K562 (cell line): ENCODE measurements around the gene FKBP1B. TPM values are rescaled to one million over a fixed set of nuclear protein-coding genes. Genes with fewer than 3 reads are reported as not detected.

Source experiments
- CEBPB ChIP-seq: fragments of 450-650 bp; IDR thresholded peaks from 2 replicates; pipeline ENCODE4 v1.6.1; 2016; ENCODE audit warnings: missing genetic modification characterization, missing compliant biosample characterization
- EHMT2 ChIP-seq: fragments of 450-650 bp; IDR thresholded peaks from 2 replicates; pipeline ENCODE4 v1.6.1; 2018; ENCODE audit warnings: antibody characterized with exemption
- EP400 ChIP-seq: fragments of 450-650 bp; IDR thresholded peaks from 2 replicates; pipeline ENCODE4 v1.6.1; 2017; ENCODE audit warnings: antibody characterized with exemption, mild to moderate bottlenecking, moderate library complexity
- FOXJ2 ChIP-seq: fragments of 200-800 bp; sonication (Bioruptor generic); IDR thresholded peaks from 2 replicates; pipeline ENCODE4 v1.6.1; 2016; ENCODE audit warnings: missing genetic modification characterization, missing compliant biosample characterization
- GATA2 ChIP-seq: sonication (generic); formaldehyde crosslinking; IDR thresholded peaks from 2 replicates; pipeline ENCODE4 v1.4.0; 2020; ENCODE audit warnings: mild to moderate bottlenecking, missing genetic modification reagents
- HDAC1 ChIP-seq, 2 experiments: fragments of 450-650 bp; IDR thresholded peaks; 2 replicates each; pipeline ENCODE4 v1.6.1; 2016 to 2017; ENCODE audit warnings: inconsistent platforms in 1 of 2, mild to moderate bottlenecking in 1 of 2, moderate library complexity in 1 of 2
- MAFG ChIP-seq: fragments of 450-650 bp; conservative IDR thresholded peaks from 2 replicates; pipeline ENCODE4 v1.6.1; 2016; ENCODE audit warnings: missing genetic modification characterization, missing compliant biosample characterization
- NBN ChIP-seq: fragments of 450-650 bp; IDR thresholded peaks from 2 replicates; pipeline ENCODE4 v1.6.1; 2016; ENCODE audit warnings: low read depth, mild to moderate bottlenecking
- NCOA2 ChIP-seq, 2 experiments: fragments of 450-650 bp; IDR thresholded peaks; 2 replicates each; pipeline ENCODE4 v1.6.1; 2018; ENCODE audit warnings: mild to moderate bottlenecking in 2 of 2, moderate library complexity in 1 of 2; ENCODE audit not compliant: partially characterized antibody in 2 of 2
- RBM25 ChIP-seq: fragments of 200-400 bp; formaldehyde crosslinking; IDR thresholded peaks from 2 replicates; pipeline ENCODE4 v1.6.1; 2018; ENCODE audit warnings: low read length, low read depth, moderate library complexity; ENCODE audit not compliant: severe bottlenecking
- TEAD1 ChIP-seq, 2 experiments: fragments of 450-650 bp in 1 of 2; sonication (generic) in 1 of 2; formaldehyde crosslinking; IDR thresholded peaks; 2 replicates each; pipeline versions ENCODE4 v1.4.0 to v1.8.0; 2020 to 2022; ENCODE audit warnings: mild to moderate bottlenecking in 2 of 2, missing genetic modification reagents in 1 of 2
- TFAM ChIP-seq: fragments of 250-450 bp; sonication (Bioruptor Pico); conservative IDR thresholded peaks from 2 replicates; pipeline ENCODE4 v1.5.0; 2021; ENCODE audit warnings: mild to moderate bottlenecking, moderate library complexity
- polyA plus RNA-seq, 8 experiments: library from polyadenylated mRNA; depleted of rRNA in 4 of 8; stranded (reverse) in 5 of 8; unstranded in 3 of 8; fragments of >200 nt; fragmentation: Nextera tagmentation in 2 of 8; fragmentation: Illumina TruSeq in 1 of 8; extraction: Ambion mirVana in 2 of 8; extraction: Trizol in 1 of 8; gene quantifications; 2 replicates each; pipeline versions ENCODE4 v1.2.1 to v1.2.3, GENCODE V29; 2011 to 2014; ENCODE audit warnings: inconsistent platforms in 1 of 8, missing spikeins in 1 of 8
- total RNA-seq, 7 experiments: library from RNA; depleted of rRNA in 6 of 7; stranded (reverse); fragments of >200 nt in 6 of 7; fragmentation: Illumina TruSeq in 2 of 7; extraction: Trizol in 2 of 7; gene quantifications; 2 replicates each; pipeline versions ENCODE4 v1.2.1 to v1.2.3, GENCODE V29; 2011 to 2021; ENCODE audit warnings: low replicate concordance in 1 of 7
- TF ChIP-seq, protein P1 (sequence below): fragments of 250-450 bp; sonication (Bioruptor Pico); IDR thresholded peaks from 2 replicates; pipeline ENCODE4 v1.9.0; 2021; ENCODE audit warnings: mild to moderate bottlenecking, inconsistent platforms
- TF ChIP-seq, protein P2 (sequence below): fragments of 450-650 bp; IDR thresholded peaks from 2 replicates; pipeline ENCODE4 v1.6.1; 2018; ENCODE audit warnings: mild to moderate bottlenecking, low read depth; ENCODE audit not compliant: partially characterized antibody
- TF ChIP-seq, protein P3 (sequence below): fragments of 250-450 bp; sonication (Bioruptor Pico); IDR thresholded peaks from 2 replicates; pipeline ENCODE4 v1.4.0; 2020; ENCODE audit warnings: mild to moderate bottlenecking, moderate library complexity, borderline replicate concordance
- TF ChIP-seq, protein P4 (sequence below): sonication (generic); formaldehyde crosslinking; IDR thresholded peaks from 2 replicates; pipeline ENCODE4 v1.8.0; 2022; ENCODE audit warnings: missing genetic modification reagents, mild to moderate bottlenecking, moderate library complexity, borderline replicate concordance
- TF ChIP-seq, protein P5 (sequence below): fragments of 450-650 bp; IDR thresholded peaks from 2 replicates; pipeline ENCODE4 v1.6.1; 2014; ENCODE audit warnings: low read depth, mild to moderate bottlenecking, moderate library complexity, borderline replicate concordance

Gene FKBP1B
- total and polyA plus RNA-seq, 9 of the 15 experiments (the other 6 are each of a cell fraction or from before 2014, with no cell fraction given), result 0.58 to 9.4 (median 1.6) TPM

DNA sequence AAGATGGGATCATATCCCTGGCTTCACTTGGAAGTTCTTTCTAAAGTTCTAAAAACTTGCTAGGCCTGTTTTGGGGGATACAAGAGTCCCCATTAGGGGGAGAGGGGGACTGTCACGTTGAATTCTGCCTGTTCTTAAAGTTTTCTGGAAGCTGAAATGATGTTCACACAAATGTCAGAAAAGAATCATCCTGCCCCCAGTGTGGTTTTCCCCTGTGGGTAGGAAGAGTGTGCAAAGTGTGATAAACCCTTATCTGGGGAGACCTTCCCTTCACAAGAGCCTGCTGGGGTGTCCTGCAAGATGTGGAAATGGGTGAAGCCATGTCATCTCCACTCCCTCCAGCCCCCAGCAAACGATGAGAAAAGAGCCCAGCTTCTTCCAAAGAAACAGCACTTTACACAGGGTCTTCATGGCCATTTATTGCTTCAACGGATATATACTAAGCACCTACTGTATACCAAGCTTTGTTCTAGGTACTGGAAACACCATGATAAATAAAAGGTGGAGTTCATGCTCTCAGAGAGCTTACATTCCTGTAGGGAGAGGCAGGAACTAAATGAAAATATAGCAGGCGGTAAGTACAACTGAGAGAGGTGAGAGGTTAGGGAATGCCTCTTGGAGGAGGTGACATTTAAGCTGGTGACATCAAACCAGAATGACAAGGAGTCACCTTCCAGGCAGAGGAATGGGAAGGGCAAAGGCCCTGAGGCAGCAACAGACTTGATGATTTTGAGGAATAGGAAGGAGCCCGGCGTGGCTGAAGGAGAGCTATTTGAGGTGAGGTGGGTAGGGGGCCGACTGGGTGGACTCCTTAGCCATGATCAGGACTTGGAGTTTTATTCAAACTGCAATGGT lies 38.1 kb upstream of the FKBP1B start (continued):
- TF ChIP-seq, protein P1, sequence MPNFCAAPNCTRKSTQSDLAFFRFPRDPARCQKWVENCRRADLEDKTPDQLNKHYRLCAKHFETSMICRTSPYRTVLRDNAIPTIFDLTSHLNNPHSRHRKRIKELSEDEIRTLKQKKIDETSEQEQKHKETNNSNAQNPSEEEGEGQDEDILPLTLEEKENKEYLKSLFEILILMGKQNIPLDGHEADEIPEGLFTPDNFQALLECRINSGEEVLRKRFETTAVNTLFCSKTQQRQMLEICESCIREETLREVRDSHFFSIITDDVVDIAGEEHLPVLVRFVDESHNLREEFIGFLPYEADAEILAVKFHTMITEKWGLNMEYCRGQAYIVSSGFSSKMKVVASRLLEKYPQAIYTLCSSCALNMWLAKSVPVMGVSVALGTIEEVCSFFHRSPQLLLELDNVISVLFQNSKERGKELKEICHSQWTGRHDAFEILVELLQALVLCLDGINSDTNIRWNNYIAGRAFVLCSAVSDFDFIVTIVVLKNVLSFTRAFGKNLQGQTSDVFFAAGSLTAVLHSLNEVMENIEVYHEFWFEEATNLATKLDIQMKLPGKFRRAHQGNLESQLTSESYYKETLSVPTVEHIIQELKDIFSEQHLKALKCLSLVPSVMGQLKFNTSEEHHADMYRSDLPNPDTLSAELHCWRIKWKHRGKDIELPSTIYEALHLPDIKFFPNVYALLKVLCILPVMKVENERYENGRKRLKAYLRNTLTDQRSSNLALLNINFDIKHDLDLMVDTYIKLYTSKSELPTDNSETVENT, result no peak
- TF ChIP-seq RBM25 (peak; percentile 68), TFAM (no peak), EP400 (peak; percentile 77), EHMT2 (peak; percentile 1; the same call in 1 of the 2 replicates), NCOA2 (IDR thresholded peaks at IDR 0.05; ENCODE audit: partially characterized antibody in 2 of 2) (peak in 1 of 2 experiments; percentile 14), GATA2 (CRISPR knock-in tag) (peak; percentile 97), FOXJ2 (tag) (peak; percentile 84; the same call in 1 of the 2 replicates), NBN (peak; percentile 94), CEBPB (tag) (peak; percentile 88), TEAD1 (CRISPR knock-in tag; IDR thresholded peaks at IDR 0.05) (peak in 1 of 2 experiments; percentile 86; a peak in 2 of 4 replicates), HDAC1 (IDR thresholded peaks at IDR 0.05) (peak in 1 of 2 experiments; percentile 88; a peak in 2 of 4 replicates), MAFG (tag) (peak; percentile 28; the same call in 1 of the 2 replicates)
- TF ChIP-seq, protein P2, sequence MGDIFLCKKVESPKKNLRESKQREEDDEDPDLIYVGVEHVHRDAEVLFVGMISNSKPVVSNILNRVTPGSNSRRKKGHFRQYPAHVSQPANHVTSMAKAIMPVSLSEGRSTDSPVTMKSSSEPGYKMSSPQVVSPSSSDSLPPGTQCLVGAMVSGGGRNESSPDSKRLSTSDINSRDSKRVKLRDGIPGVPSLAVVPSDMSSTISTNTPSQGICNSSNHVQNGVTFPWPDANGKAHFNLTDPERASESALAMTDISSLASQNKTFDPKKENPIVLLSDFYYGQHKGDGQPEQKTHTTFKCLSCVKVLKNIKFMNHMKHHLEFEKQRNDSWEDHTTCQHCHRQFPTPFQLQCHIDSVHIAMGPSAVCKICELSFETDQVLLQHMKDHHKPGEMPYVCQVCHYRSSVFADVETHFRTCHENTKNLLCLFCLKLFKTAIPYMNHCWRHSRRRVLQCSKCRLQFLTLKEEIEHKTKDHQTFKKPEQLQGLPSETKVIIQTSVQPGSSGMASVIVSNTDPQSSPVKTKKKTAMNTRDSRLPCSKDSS, result no peak
- TF ChIP-seq, protein P3, sequence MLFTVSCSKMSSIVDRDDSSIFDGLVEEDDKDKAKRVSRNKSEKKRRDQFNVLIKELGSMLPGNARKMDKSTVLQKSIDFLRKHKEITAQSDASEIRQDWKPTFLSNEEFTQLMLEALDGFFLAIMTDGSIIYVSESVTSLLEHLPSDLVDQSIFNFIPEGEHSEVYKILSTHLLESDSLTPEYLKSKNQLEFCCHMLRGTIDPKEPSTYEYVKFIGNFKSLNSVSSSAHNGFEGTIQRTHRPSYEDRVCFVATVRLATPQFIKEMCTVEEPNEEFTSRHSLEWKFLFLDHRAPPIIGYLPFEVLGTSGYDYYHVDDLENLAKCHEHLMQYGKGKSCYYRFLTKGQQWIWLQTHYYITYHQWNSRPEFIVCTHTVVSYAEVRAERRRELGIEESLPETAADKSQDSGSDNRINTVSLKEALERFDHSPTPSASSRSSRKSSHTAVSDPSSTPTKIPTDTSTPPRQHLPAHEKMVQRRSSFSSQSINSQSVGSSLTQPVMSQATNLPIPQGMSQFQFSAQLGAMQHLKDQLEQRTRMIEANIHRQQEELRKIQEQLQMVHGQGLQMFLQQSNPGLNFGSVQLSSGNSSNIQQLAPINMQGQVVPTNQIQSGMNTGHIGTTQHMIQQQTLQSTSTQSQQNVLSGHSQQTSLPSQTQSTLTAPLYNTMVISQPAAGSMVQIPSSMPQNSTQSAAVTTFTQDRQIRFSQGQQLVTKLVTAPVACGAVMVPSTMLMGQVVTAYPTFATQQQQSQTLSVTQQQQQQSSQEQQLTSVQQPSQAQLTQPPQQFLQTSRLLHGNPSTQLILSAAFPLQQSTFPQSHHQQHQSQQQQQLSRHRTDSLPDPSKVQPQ (CRISPR knock-in tag), result no peak
- TF ChIP-seq, protein P4, sequence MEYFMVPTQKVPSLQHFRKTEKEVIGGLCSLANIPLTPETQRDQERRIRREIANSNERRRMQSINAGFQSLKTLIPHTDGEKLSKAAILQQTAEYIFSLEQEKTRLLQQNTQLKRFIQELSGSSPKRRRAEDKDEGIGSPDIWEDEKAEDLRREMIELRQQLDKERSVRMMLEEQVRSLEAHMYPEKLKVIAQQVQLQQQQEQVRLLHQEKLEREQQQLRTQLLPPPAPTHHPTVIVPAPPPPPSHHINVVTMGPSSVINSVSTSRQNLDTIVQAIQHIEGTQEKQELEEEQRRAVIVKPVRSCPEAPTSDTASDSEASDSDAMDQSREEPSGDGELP (CRISPR knock-in tag), result peak; percentile 5; the same call in 1 of the 2 replicates
- TF ChIP-seq, protein P5, sequence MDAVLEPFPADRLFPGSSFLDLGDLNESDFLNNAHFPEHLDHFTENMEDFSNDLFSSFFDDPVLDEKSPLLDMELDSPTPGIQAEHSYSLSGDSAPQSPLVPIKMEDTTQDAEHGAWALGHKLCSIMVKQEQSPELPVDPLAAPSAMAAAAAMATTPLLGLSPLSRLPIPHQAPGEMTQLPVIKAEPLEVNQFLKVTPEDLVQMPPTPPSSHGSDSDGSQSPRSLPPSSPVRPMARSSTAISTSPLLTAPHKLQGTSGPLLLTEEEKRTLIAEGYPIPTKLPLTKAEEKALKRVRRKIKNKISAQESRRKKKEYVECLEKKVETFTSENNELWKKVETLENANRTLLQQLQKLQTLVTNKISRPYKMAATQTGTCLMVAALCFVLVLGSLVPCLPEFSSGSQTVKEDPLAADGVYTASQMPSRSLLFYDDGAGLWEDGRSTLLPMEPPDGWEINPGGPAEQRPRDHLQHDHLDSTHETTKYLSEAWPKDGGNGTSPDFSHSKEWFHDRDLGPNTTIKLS, result peak; percentile 69; the same call in 1 of the 2 replicates
